AG04449 (cell line): ENCODE measurements around the gene LOXL1.

Experiments used
- CTCF ChIA-PET: fragments of 350-600 bp; formaldehyde crosslinking; extraction: SDS; loops from one replicate; lab custom pipeline; 2021; ENCODE audit warnings: antibody characterized with exemption; lab: Yijun Ruan, JAX
- POLR2A ChIA-PET: fragments of 400-600, 350-600 bp; formaldehyde crosslinking; extraction: SDS; loops from one replicate; lab custom pipeline; 2020; ENCODE audit warnings: antibody characterized with exemption, inconsistent platforms; lab: Yijun Ruan, JAX
- DNase-seq: peaks from one replicate; pipeline ENCODE4 v3.0.0-alpha.2; 2010; ENCODE audit warnings: low read depth, low spot score
- H3K4me3 ChIP-seq: 2 replicates; pipeline ENCODE4 v1.5.1; 2011; ENCODE audit warnings: low read depth, mild to moderate bottlenecking, control low read depth, low read length
- TF ChIP-seq, protein P1 (sequence below): IDR thresholded peaks from one replicate; pipeline ENCODE4 v1.5.1; 2011; ENCODE audit warnings: mild to moderate bottlenecking, moderate library complexity, low read length, control low read depth, inconsistent platforms; ENCODE audit not compliant: insufficient read depth; ENCODE audit errors: missing control alignments

Gene LOXL1

GRCh38 chr15:73909651-73910050 lies 16.6 kb upstream of the LOXL1 start:
- no peak for DNase-seq
- H3K4me3 ChIP-seq = no peak overlapping the region
- ChIA-PET CTCF (interaction anchor here (0.9 to 27.3 kb wide), 10 partner anchors 7 to 274 kb away, joined by 3 to 533 read pairs (median 10); partner anchors contain the start of genes LOXL1 and TBC1D21), POLR2A (no interaction called here)
- TF ChIP-seq, protein P1, sequence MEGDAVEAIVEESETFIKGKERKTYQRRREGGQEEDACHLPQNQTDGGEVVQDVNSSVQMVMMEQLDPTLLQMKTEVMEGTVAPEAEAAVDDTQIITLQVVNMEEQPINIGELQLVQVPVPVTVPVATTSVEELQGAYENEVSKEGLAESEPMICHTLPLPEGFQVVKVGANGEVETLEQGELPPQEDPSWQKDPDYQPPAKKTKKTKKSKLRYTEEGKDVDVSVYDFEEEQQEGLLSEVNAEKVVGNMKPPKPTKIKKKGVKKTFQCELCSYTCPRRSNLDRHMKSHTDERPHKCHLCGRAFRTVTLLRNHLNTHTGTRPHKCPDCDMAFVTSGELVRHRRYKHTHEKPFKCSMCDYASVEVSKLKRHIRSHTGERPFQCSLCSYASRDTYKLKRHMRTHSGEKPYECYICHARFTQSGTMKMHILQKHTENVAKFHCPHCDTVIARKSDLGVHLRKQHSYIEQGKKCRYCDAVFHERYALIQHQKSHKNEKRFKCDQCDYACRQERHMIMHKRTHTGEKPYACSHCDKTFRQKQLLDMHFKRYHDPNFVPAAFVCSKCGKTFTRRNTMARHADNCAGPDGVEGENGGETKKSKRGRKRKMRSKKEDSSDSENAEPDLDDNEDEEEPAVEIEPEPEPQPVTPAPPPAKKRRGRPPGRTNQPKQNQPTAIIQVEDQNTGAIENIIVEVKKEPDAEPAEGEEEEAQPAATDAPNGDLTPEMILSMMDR = no peak

DNA sequence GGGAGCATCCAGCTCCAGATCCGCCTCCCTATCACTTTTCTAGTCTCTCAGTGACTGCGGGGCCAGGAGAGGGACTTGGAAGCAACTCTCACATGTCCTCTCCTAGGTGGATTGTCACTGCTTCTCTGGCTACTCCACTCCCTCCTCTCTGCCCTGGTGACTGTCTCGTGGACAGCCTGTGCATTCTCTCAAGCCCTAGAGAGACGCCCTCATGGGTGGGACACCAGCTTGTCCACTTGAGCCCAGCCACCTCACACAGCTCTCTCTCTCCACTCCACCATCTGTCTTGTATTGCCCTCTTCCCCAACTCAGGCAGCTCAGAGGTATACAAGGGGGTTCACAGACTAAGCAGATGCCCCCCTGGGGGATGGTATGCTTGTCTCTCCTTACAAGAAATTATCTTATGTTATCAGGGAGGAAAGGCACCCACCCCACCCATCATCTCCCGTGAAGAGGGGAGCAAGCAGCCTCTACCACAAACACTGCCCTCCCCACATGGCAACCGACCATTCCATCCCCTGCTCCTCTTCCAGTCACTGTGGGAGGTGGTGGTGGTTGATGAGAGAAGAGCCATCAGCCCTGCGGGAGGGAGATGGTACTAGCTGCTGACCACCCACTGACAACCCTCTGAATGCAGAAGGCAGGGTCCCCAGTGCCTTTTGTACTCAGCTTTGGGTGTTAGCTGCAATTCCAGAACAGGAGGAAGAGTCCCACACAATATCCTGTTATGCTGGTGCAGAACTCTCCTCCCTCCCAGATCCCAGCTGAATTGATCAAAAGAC lies 15.5 kb upstream of the LOXL1 start:
- no peak overlapping the region for H3K4me3 ChIP-seq
- DNase-seq = no peak
- TF ChIP-seq, protein P1 = no peak
- ChIA-PET POLR2A (no interaction called here), CTCF (interaction anchor here (1.4 to 27.3 kb wide), 8 partner anchors 6 to 233 kb away, joined by 3 to 533 read pairs (median 18); partner anchors contain the start of genes LOXL1 and TBC1D21)

GRCh38 chr15:73912030-73912596 lies 14.1 kb upstream of the LOXL1 start:
- no peak for DNase-seq
- POLR2A ChIA-PET = interaction anchor here (1.1 kb wide), 1 partner anchor 12 kb away, joined by 3 read pairs; no protein-coding TSS in a partner anchor
- CTCF ChIA-PET = interaction anchor here (1.4 to 27.3 kb wide), 4 partner anchors 5 to 44 kb away, joined by 3 to 533 read pairs (median 350); partner anchors contain the start of genes LOXL1 and TBC1D21
- TF ChIP-seq, protein P1 = no peak
- H3K4me3 ChIP-seq = no peak overlapping the region

DNA sequence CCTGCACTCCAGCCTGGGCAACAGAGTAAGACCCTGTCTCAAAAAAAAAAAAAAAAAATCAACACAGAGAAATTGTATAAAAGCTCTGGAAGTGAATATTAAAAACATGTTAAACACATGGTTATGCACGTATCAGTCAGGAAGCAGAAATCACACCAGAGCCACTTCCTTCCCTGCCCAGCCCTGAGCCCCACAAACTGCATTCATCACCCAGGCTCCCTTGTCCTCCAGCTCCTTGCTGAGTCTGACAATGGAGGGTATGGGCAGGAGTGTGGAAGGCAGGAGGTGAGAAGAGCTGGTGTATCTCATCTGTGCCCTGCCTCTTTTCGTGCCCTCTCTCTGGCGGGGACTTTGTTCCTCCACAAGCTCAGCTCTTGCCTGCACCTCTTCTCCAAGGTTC lies 12.1 kb upstream of the LOXL1 start:
- DNase-seq = no peak
- ChIA-PET CTCF (interaction anchor here (0.7 to 27.3 kb wide), 7 partner anchors 11 to 209 kb away, joined by 3 to 533 read pairs (median 4); no protein-coding TSS in a partner anchor), POLR2A (no interaction called here)
- H3K4me3 ChIP-seq = no peak overlapping the region
- TF ChIP-seq, protein P1 = no peak

DNA sequence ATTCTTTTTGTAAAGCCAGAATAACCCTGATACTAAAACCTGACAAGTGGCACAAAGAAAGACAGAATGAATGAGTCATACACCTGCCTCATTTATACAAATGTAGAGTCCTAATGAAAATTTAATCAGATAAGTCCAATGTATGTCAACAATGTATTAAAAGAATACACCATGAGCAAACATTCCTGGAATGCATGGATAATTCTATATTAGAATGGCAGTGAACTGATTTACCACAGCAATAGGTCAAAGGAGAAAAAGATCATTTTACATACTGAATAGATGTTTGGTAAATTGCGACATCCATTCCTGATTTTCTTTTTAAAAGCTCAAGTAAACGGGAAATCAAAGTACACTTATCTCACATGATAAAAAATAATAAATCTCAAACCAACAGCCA lies 11.2 kb upstream of the LOXL1 start:
- DNase-seq = no peak
- H3K4me3 ChIP-seq = no peak overlapping the region
- TF ChIP-seq, protein P1 = no peak
- POLR2A ChIA-PET = no interaction called here
- CTCF ChIA-PET = interaction anchor here (1.0 to 27.3 kb wide), 4 partner anchors 10 to 41 kb away, joined by 3 to 533 read pairs (median 6); partner anchors contain the start of gene TBC1D21

- no peak for DNase-seq
- ChIA-PET CTCF (interaction anchor here (2.2 to 27.3 kb wide), 2 partner anchors 19 to 45 kb away, joined by 7 to 533 read pairs; partner anchors contain the start of gene TBC1D21), POLR2A (no interaction called here)
- TF ChIP-seq, protein P1 = no peak
- H3K4me3 ChIP-seq = no peak overlapping the region
These were observed 7.5 kb upstream of the LOXL1 start for GRCh38 chr15:73918784-73919183.
